Activated CD8-positive, alpha-beta memory T cell treated with anti-CD3 and anti-CD28 coated beads, Interleukin-2, amount 50 U/mL, for 24 hours (primary cell): Measurements from ENCODE around the gene HSF5.
A peak's percentile ranks its signal among the peaks of the same experiment; 100 is the strongest.
"Not testable (repeated sequence)": the region's sequence is repeated elsewhere in the genome, so short reads cannot be mapped to it uniquely, and the experiment has no call there.

Experiments used
- DNase-seq: peaks from one replicate; pipeline ENCODE4 v3.0.0-alpha.2; 2020; ENCODE audit errors: extremely low read depth

HSF5 gene

DNA sequence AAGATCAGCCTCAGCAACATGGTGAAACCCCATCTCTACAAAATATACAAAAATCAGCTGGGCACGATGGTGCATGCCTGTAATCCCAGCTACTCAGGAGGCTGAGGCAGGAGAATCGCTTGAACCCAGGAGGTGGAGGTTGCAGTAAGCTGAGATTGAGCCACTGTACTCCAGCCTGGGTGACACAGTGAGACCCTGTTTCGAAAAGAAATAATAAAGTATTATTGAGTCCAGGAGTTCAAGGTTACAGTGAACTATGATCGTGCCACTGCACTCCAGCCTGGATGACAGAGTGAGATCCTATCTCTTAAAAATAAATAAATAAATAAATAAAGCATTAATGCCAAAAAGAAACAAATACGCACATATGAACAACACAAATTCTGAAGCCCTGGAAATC lies 6.4 kb downstream of the HSF5 start:
- DNase-seq: not testable (repeated sequence)

DNA sequence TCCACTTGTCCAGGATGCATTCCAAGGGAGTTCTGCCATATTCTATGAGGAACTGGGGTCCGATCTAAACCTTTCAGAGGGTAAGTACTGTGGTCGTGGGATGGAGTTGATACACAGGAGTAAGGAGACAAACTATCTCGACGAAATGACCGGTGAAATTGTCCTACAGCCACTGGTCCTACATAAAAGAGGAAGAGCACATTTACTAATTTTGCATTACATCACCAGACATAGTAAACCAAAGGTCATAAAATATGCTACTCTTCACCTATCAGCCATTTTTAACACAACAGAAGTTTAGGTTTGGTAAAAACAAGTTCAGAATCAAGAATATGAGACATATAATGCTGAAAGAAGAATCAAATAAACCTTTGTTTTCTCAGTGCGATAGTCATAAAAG lies 8.1 kb downstream of the HSF5 start:
- DNase-seq: no peak

DNA sequence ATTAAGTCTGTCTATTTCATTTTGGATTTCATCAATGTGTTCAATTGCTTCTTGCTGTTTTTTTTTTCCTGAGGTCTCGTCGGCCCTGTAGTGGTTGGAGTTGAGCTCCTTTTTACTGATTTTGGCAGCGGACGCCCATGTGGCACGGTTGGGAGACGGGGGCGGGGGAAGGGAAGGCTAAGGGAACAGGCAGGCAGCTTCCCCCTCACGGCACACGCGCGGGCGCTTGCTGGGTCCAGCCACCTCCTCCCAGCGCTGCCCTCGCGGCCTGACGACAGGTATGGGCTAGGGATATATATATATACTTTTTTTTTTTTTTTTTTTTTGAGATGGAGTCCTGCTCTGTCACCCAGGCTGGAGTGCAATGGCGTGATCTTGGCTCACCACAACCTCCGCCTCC lies 11.4 kb downstream of the HSF5 start:
- no peak for DNase-seq

DNA sequence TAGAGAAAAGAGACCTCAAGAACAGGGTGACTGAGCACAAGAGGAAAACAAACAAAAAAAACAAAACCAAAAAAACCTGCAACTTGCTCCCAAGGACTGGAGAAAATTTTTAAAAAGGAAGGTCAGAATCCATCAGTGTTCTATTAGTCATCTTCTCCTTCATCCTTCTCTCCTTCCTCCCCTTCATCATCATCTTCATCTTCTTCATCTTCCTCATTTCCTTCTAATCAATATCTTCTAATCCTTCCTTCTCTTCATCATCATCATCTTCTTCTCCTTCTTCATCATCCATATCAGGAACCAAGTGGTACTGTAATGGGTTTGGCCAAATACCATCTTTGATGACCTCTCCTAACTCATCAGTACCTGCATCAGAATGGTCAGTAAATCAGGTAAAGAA lies 12.2 kb downstream of the HSF5 start:
- no peak for DNase-seq

DNA sequence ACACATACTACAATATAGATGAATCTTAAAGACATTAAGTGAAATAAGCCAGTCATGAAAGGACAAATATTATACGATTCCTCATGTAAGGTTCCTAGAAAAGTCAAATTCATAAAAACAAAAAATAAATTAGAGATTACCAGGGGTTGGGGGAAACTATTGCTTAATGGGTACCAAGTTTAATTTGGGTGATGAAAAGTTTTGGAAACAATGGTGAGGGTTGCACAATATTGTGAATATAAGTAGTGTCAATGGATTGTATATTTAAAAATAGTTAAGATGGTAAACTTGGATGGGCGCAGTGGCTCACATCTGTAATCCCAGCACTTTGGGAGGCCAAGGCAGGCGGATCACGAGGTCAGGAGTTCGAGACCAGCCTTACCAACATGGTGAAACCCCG lies 17.9 kb downstream of the HSF5 start:
- no peak for DNase-seq

DNA sequence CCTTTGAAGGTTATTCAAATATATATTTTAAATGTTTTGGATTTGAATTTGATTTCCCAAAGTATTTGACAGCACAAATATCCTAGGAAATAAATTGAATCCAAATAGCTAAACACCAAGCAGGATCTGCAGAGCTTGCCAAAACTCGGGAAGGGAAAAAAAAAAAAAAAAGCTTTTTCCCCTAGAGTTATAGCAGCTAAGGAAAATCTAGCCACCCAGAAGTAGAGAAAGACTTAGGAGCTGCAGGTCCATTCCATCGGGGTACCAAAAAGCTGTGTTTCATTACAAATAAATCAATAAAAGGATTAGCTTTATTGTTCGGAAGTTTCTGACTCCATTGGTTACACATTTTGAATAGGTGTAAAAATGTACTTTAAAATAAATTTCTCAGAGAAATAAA lies 19.3 kb downstream of the HSF5 start:
- no peak for DNase-seq

DNA sequence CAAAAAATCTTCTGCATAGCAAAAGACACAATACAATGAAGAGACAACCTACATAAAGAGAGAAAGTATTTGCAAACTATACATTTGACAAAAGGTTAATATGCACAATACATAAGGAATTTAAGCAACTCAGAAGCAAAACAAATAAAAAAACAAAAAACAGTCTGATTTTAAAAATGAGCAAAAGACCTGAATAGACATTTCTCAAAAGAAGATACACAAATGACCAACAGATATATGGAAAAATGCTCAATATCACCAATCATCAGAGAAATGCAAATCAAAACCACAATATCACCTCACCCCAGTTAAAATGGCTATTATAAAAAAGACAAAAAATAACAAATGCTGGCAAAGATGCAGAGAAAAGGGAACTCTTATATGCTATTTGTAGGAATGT lies 32.7 kb downstream of the HSF5 start:
- no peak for DNase-seq

DNA sequence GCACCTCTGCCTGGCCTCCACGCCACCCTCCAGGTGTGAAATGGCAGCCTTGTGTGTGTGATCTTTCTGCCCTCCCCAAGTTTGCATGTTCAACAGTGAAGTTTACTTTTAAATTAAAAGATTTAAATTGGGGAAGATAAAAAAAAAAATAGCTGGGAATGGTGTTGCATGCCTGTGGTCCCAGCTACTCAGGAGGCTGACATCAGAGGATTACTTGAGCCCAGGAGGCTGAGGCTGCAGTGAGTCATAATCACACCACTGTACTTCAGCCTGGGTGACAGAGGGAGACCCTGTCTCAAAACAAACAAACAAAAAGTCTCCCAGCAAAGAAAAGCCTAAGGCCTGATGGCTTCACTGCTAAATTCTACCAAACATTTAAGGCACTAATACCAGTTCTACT lies 35.5 kb downstream of the HSF5 start:
- DNase-seq: no peak

DNA sequence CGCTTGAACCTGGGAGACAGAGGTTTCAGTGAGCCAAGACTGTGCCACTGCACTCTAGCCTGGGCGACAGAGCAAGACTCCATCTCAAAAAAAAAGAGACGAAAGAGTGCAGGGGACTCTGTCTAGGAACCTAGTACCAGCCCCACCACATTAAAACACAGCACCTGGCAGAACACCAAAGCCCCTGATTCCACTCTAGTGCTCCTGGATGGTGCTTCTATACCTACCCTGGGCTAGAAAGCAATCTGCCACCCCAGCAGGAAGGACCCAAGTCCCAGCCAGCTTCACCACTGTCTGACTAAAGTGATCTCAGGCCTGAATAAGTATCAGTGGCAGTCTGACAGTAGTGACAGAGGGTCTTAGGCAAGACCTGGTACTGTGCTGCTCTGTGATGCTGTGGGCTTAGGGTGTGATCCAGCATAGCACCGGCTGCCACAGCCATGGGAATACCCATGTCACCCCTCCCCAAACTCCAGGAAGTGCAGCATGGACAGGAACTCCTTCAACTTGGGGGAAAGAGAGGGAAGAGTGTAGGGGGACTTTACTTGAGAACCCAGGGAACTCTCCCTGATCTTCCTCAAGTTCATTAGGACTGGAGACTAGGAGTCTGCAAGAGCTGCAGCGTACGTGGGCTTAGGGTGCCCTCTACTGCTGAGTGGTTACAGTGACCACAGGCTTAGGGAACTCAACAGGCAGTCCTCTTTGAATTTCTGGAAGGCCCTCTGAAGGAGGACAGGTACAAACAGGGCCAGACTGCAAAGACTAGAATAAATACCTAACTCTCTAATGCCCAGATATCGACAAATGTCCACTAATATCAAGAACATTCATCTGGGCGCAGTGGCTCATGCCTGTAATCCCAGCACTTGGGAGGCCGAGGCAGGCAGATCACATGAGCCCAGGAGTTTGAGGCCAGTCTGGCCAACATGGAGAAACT lies 40.9 kb downstream of the HSF5 start:
- DNase-seq: peak; percentile 20

DNA sequence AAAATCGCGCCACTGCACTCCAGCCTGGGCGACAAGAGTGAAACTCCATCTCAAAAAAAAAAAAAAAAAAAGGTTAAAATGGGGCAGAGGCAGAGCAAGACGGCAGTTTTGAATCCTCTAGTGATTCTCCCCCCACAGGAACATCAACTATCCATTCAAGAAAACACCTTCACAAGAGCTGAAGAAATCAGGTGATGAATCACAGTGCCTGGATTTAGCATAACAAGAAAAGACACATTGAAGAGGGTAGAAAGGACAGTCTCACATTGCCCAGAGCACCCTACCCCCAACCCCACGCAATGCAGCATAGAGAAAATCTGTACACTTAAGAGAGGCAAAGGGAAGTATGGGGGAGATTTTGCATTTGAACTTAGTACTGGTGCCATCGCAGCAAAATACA lies 42.1 kb downstream of the HSF5 start:
- DNase-seq: no peak

DNA sequence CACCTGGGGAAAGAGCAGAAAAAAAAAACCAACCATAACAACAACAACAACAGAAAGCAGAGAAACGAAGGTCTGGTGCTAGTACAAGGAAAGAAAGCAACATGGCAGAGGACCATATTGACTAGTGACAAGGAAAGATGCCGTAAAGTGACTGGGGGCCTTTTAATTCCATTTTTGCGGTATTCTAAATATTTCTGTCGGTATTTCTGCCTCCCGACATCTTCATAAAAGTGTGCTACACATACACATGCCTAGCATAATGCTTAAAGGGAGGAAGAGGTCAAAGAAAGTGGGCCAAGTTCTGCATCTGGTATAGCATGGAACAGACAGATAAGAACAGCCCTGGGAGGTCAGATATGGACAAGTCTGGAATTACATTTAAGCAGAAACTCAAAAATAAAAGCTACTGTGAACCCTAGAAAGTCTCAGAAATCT lies 51.4 kb downstream of the HSF5 start:
- no peak for DNase-seq

DNA sequence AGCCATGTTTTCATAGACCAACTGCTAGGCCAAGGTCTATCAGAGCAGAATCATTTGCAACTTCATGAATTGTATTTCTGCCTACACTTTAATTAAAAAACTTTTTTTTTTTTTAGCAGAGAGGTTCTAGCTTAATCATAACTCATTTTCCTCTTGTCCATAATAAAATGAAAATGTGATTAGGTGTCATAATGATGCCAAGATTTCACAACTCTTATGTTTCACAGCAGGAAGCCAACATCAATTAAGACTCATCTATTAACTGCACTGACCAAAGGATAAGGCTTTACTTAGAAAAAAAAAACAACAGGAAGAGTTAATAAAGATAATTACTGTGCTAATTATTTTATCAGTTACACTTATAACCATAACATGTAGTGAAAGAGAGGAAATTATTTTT lies 52.0 kb downstream of the HSF5 start:
- DNase-seq: no peak

DNA sequence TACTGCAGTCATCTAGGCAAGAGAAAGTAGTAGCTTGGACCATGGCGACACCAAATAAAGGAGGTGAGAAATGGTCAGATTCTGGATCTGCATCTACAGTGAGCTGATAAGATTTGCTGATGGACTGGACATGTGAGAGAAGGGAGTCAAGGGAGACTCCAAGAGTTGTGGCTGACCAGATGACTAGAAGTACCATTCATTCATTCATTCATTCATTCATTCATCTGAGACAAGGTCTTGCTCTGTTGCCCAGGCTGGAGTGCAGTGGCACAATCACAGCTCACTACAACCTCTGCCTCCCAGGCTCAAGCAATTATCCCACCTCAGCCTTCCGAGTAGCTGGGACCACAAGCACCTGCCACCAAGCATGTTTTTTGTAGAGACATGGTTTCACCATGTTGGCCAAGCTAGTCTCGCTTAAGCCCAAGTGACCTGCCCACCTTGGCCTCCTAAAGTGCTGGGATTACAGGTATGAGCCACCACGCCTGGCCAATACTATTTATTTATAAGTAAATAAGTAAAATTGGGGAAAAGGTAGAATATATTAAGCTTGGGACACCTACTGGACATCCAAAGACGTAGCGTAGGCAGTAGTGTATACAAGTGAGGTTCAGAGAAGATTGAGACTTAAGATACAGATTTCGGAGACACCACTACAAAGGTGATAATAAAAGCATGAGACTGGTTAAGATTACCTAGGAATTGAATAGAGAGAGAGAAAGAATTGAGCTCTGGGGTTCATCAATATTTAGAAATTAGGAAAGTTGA lies 55.2 kb downstream of the HSF5 start:
- DNase-seq: no peak

DNA sequence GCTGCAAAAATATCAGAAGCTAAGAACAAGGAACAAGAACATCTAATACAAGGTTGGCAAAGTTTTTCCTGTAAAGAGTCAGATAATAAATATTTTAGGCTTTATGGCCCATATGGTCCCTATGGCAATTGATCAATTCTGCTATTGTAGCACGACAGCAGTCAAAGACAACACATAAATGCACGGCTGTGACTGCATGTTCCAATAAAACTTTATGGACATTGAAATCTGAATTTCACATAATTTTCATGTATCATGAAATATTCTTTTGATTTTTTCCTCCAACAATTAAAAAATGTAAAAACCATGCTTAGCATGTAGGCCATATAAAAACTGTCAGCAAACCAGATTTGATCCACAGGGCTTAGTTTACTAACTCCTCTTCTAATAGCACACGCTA lies 60.4 kb downstream of the HSF5 start:
- DNase-seq: no peak

DNA sequence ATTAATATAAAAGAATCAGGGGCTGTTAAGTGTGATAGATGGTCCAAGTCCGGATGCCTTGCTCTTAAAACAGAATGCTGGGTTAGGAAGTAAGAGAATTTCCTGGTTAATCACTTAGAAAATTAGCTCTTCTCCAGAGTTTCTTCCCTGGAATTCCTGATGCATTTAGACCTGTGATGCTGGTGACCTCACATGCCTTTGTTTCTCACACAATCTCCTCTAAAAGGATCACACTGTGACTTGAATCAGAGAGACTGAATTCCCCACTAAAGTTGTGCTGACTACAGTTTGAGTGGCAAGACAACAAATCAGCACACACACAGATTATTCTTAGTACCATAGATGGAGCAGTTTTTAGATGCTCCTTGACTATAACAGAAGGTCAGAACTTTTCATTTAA lies 66.5 kb downstream of the HSF5 start:
- no peak for DNase-seq

DNA sequence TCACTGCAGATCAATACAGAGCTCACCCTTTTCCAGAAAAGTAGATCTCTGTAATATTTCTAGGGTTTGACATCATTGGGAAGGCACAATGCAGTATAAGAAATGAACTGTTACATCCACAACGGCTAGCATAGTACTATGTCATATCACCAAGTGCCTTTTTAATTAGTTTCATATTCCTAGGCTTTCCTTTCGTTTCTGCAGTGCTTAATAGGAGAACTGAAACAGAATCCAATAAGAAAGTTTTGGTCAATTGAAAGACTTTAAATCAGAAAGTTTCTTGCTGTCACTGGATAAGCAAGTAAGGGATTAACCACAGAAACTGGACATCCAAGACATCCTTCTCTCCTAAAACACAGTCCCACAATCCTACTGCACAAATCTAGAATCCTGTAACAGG lies 67.4 kb downstream of the HSF5 start:
- no peak for DNase-seq

DNA sequence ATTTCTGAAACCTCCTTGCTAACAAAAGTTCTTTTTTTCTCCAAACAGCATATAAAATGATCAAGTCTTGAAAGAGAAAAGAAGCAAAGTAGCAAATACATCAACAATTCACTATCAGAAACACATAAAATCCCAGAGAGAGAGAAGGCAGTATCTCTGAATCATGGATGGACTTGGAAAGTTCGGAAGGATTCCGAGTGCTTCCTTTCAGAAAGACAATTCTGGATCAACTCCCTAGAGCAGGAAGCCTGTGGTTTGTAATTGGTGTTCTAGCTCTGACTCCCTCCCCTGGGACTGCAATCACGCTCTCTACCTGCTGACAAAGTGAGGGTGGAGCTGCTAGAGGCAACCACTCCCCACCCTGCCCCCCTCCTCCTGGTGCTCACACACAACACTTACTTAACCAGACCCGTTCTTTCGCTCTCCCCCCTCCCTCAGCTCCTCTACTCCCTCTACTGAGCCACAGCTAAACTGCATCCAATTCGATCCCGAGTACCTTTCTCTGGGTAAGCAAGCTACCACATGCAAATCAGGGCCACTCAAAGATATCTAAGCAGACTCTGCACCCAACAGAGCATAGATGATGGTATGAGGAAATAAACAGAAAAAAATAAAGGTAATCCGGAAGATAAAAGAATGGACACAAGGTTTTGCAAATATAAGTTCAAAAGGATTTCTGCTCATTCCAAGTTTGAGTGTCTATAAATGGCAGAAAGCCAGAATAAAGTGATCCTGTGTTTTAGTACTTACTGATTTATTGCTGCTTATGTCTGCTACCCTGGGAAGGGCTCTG lies 70.7 kb downstream of the HSF5 start, which contains the start of gene RNF43:
TSS of gene RNF43 (minus strand) at position 235 of the 793 bp plus-strand sequence. CDS start 1,957 bp downstream, outside the sequence.
- peak; percentile 77 for DNase-seq

DNA sequence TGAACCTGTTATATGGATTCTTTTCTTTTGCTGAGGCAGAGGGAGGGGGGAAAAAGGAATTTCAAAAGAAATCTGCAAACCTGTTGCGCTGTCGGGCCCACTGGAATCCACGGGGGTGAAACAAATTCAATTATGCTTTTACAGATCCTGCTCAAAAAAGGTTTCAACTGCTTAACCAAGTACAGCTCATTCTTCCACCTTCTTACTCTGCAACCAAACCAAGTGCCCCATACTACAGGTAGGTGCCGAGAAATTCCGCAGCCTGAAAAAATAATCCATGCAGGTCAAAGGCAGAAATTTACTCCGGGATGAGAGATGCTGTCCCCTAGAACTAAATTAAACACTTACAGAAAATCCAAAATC lies 71.3 kb downstream of the HSF5 start:
- no peak for DNase-seq

DNA sequence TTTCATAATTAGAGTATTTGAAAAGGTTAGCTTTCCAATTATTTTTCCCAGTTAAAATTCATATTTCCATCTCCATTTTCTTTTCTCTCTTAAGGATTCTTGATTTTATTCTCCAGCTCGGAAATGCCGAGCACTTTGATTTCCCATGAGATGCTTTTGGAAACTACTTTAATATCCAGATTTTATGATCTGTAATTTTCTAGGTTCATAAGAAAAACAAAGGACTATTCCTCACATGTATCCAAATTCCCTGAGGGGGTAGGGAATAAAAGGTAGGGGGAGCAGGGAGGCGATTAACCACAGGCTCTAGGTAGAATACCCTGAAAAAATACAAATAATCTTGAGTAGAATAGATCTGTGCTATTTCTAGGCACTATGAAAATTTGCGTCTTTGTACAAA lies 71.8 kb downstream of the HSF5 start:
- DNase-seq: no peak

DNA sequence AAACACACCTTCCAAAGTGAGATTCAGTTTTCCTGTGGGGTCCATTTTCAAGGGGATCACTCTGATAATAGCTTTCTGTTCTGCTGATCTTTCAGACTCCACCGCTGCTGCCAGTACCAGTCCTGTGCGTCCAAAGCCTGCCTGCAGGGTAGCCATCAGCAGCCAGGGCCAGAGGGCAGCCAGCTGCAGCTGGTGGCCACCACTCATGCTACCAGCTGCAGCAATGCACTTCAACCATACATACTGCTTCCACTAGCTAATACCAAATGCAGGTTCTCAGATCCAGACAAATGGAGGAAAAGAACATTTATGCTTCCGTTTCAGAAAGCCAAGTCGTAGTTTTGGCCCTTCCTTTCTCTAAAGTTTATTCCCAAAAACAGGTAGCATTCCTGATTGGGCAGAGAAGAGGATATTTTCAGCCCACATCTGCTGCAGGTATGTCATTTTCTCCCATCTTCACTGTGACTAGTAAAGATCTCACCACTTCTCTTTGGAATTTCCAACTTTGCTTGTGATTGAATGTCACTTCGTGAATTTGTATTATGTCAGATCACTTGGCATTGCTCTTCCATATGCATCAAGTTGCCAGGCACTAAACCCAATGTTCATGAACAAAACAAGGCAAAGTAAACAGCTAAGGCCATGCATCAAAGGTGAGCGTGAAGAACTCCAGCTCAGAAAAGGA lies 72.7 kb downstream of the HSF5 start:
- DNase-seq: no peak

DNA sequence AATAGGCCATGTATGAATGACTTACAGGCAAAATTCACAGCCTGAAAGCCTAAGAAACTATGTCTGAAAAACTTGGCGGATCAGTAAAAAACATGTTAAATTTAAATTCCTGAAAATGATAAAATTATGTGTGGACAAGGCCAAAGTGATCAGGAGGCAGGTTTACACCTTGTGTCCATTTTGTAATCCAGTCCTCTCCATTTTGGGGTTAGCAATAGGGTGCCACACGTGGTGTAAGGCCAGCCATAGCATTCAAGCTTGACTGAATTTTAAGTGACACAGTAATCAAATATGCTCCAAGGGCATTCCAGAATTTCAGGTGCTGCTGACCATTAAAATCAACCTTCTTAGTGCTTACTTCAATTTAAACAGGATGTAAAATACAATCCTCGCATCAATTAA lies 73.6 kb downstream of the HSF5 start:
- DNase-seq: no peak

DNA sequence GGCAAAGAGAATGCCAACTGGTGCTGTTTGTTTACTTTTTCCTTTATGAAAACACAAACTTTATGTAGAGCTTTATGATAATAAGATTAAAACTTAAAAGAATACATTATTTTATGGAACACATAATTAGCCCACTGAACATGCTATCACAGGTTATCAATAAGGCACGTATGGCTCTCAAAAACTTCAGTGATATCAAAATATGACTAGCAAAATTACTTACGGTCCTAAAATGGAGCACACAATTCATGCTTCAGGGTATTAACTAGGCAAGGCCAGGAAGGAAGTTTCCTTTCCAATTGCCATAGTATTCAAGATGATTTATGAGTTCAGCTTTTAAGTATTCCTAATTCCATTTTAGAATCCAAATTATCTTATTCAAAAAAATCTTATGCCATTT lies 74.5 kb downstream of the HSF5 start:
- no peak for DNase-seq
